NCI-H2029 (cell line): Measurements from ENCODE around the gene MFAP4.

Experiments
- DNase-seq: peaks from one replicate; lab custom pipeline; 2025; lab: John Stamatoyannopoulos, UW

The MFAP4 gene

GRCh38 chr17:19348081-19348650 lies 38.8 kb downstream of the MFAP4 start:
- no peak for DNase-seq

- no peak for DNase-seq
Observed at GRCh38 chr17:19347323-19348080, 39.5 kb downstream of the MFAP4 start.

GRCh38 chr17:19346351-19347255 lies 40.4 kb downstream of the MFAP4 start:
- no peak for DNase-seq

- no peak for DNase-seq
Observed at GRCh38 chr17:19345486-19346350, 41.3 kb downstream of the MFAP4 start.

GRCh38 chr17:19345067-19345460 lies 41.9 kb downstream of the MFAP4 start:
- no peak for DNase-seq

- DNase-seq = no peak
Observed at GRCh38 chr17:19344311-19345066, 42.5 kb downstream of the MFAP4 start.

- DNase-seq = no peak
Observed at GRCh38 chr17:19343671-19344151, 43.3 kb downstream of the MFAP4 start.

GRCh38 chr17:19343256-19343630 lies 43.7 kb downstream of the MFAP4 start:
- DNase-seq = no peak

GRCh38 chr17:19342611-19343255 lies 44.3 kb downstream of the MFAP4 start:
- no peak for DNase-seq

- DNase-seq = no peak
Observed at GRCh38 chr17:19341641-19342610, 45.1 kb downstream of the MFAP4 start.

GRCh38 chr17:19341211-19341631 lies 45.8 kb downstream of the MFAP4 start:
- no peak for DNase-seq

GRCh38 chr17:19339341-19339815 lies 47.6 kb downstream of the MFAP4 start:
- DNase-seq = no peak

- no peak for DNase-seq
Observed at GRCh38 chr17:19338031-19338990, 48.7 kb downstream of the MFAP4 start.

GRCh38 chr17:19337712-19338023 lies 49.3 kb downstream of the MFAP4 start:
- DNase-seq = no peak

- no peak for DNase-seq
Observed at GRCh38 chr17:19336938-19337711, 49.9 kb downstream of the MFAP4 start.

- DNase-seq = no peak
Observed at GRCh38 chr17:19335951-19336631, 50.9 kb downstream of the MFAP4 start.

- DNase-seq = no peak
Observed at GRCh38 chr17:19334331-19334730, 52.7 kb downstream of the MFAP4 start.
